SK-N-MC (cell line): ENCODE results near the gene ZNFX1.

Experiments
- DNase-seq: peaks from one replicate; pipeline ENCODE4 v3.0.0-alpha.2; 2011; ENCODE audit warnings: low read depth, low spot score
- H3K27ac ChIP-seq: fragments of 200-600 bp; sonication (generic); 2 replicates; pipeline ENCODE4 v1.5.1; 2016; ENCODE audit warnings: mixed run types
- H3K36me3 ChIP-seq: fragments of 200-600 bp; sonication (generic); 2 replicates; pipeline ENCODE4 v1.6.1; 2017; ENCODE audit warnings: antibody characterized with exemption, low read length, mixed read lengths; ENCODE audit not compliant: insufficient read depth
- H3K4me3 ChIP-seq: fragments of 200-600 bp; sonication (generic); 2 replicates; pipeline ENCODE4 v1.5.1; 2016
- H3K9ac ChIP-seq: fragments of 200-600 bp; sonication (generic); 2 replicates; pipeline ENCODE4 v1.8.0; 2017; ENCODE audit warnings: mixed run types, mixed read lengths; ENCODE audit not compliant: insufficient read length
- H3K9me3 ChIP-seq: fragments of 200-600 bp; sonication (generic); 2 replicates; pipeline ENCODE4 v1.6.1; 2017; ENCODE audit warnings: low read depth, mild to moderate bottlenecking, antibody characterized with exemption, low read length, moderate library complexity, mixed read lengths
- EZH2 ChIP-seq: fragments of 200-600 bp; sonication (generic); IDR thresholded peaks from one replicate; pipeline ENCODE4 v1.6.1; 2017; ENCODE audit warnings: antibody characterized with exemption
- FOXP2 ChIP-seq: optimal IDR thresholded peaks from 2 replicates; pipeline ENCODE3; 2011; ENCODE audit warnings: mild to moderate bottlenecking, moderate library complexity; ENCODE audit not compliant: insufficient read depth; ENCODE audit errors: extremely low read length, control extremely low read depth
- POLR2AphosphoS5 ChIP-seq: IDR thresholded peaks from 2 replicates; pipeline ENCODE4 v1.6.1; 2012; ENCODE audit warnings: mild to moderate bottlenecking, low read depth, low read length, borderline replicate concordance

ZNFX1 gene

DNA sequence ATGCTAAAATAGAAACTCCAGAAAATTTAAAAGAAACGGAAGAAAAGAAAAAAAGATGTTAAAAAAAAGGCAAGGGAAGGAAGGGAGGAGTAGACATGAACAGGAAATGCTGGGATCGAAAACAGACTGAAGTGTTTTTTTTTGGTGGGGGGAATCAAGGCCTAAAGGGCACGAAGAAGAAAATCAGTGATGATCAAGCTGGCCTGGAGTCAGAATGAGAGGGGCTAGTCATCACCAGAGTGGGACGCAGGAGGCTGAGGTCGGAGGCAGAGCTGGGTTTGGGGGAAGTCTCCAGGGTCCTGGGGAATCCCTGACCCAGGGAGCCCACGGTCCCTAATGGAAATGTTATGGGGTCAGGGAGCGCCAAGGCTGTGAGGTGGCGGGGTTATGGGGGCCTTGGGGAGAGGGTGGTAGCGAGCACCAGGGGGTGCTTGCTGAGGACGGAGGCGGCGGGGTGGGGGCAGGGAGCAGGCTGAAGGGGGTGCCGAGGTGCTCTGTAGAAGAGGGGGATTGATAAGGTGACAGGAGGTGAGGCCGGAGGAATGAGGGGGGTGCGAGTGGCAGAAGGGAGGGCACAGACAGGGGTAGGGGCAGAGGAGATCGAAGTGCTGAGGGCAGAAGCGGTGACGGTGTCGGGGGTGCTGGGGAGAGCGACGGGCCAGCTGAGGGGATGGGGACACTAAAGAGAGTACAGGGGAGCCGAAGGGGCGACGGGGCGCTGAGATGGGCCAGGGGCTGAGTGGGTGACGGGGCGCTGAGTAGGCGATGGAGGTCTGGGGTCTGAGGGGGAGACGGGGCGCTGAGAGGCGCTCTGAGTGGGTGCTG, 684 bp downstream of the ZNFX1 start:
- peak overlapping the region; percentile 94 for H3K27ac ChIP-seq
- H3K9ac ChIP-seq: peak overlapping the region; percentile 100
- no peaks in the 10 kb centered on the region for H3K9me3 ChIP-seq
- H3K4me3 ChIP-seq: peak overlapping the region; percentile 100
- no peak for DNase-seq
- no peak for TF ChIP-seq EZH2
- TF ChIP-seq POLR2AphosphoS5: no peak
- peaks cover 72% of the 10 kb centered on the region for H3K36me3 ChIP-seq

GRCh38 chr20:49276161-49276960, 1.5 kb downstream of the ZNFX1 start:
- Histone ChIP-seq H3K27ac (peak overlapping the region; percentile 57), H3K9ac (peak overlapping the region; percentile 17), H3K36me3 (peaks cover 70% of the 10 kb centered on the region), H3K4me3 (peak overlapping the region; percentile 100), H3K9me3 (no peaks in the 10 kb centered on the region)
- TF ChIP-seq FOXP2: no peak
- TF ChIP-seq POLR2AphosphoS5: no peak
- TF ChIP-seq EZH2: no peak
- DNase-seq: no peak

DNA sequence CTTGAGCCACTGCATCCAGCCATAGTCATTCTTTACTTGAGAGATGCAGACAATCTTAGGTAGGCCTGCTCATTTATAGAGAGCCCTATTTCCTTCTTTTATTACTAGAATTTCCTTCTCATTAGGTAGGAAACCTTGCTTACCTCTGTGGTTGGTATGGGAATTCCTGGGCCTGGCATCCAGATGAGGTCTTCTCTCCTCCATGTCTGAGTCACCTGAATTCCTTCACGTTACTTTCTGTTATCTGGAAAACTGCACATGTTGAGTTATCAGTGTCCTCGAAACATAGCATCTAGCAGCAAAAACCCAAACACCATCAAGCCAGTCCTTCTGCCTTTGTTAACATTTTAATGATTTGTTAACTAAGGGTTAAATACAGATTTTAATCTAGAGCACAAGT, 2.2 kb downstream of the ZNFX1 start:
- no peak for DNase-seq
- no peak overlapping the region for H3K4me3 ChIP-seq
- H3K9me3 ChIP-seq: no peaks in the 10 kb centered on the region
- 0 out of 2 replicates have a peak overlapping the region, but pooled peaks have one; percentile 16 for H3K27ac ChIP-seq
- TF ChIP-seq POLR2AphosphoS5: no peak
- no peak overlapping the region for H3K9ac ChIP-seq
- H3K36me3 ChIP-seq: peaks cover 70% of the 10 kb centered on the region

DNA sequence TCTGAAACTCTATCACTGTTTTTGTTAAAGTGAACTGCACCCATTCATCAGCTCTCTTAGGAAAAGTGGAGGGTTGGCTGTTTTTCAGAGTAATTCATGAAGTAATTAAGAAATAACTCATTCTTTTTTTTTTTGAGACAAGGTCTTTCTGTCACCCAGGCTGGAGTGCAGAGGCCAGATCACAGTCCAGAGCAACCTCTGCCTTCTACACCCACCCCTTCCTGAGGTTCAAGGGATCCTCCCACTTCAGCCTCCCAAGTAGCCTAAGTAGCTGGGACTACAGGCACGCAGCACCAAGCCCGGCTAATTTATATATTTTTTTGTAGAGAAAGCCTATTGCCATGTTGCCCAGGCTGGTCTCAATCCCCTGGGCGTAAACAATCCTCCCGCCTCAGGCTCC, 2.6 kb downstream of the ZNFX1 start:
- Histone ChIP-seq H3K27ac (no peak overlapping the region), H3K4me3 (no peak overlapping the region), H3K36me3 (peaks cover 70% of the 10 kb centered on the region), H3K9ac (no peak overlapping the region), H3K9me3 (no peaks in the 10 kb centered on the region)
- no peak for TF ChIP-seq POLR2AphosphoS5
- TF ChIP-seq FOXP2: no peak
- no peak for TF ChIP-seq EZH2
- DNase-seq: no peak

- Histone ChIP-seq H3K9ac (no peak overlapping the region), H3K4me3 (no peak overlapping the region), H3K36me3 (peaks cover 70% of the 10 kb centered on the region), H3K9me3 (no peaks in the 10 kb centered on the region), H3K27ac (no peak overlapping the region)
- TF ChIP-seq EZH2: no peak
- no peak for TF ChIP-seq POLR2AphosphoS5
- TF ChIP-seq FOXP2: no peak
- no peak for DNase-seq
Measured at GRCh38 chr20:49273696-49274277, 4.1 kb downstream of the ZNFX1 start.

- Histone ChIP-seq H3K36me3 (peaks cover 74% of the 10 kb centered on the region), H3K9ac (no peak overlapping the region), H3K4me3 (no peak overlapping the region), H3K27ac (no peak overlapping the region), H3K9me3 (no peaks in the 10 kb centered on the region)
- no peak for TF ChIP-seq POLR2AphosphoS5
- TF ChIP-seq FOXP2: no peak
- TF ChIP-seq EZH2: no peak
- no peak for DNase-seq
Measured at GRCh38 chr20:49272654-49273053, 5.2 kb downstream of the ZNFX1 start.

DNA sequence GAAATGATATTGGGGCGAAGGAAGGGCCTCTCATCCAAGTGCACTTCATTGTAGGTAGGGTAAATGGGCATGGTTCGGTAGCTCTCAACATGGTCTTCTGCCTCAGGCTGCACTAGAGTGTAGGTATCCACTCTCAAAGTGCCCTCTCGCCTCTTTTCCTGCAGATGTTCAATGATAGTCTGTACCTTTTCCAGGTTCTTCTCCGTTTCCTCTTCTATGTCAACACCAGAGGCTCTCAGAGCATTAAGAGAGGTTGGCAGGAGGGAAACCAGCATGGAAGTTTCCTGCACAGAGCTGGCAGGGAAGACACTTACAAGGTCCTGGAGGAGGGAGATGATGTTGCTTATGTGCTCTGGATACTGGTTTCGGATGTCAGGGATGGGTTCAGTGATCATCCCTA, 7.1 kb downstream of the ZNFX1 start:
- Histone ChIP-seq H3K9me3 (no peaks in the 10 kb centered on the region), H3K9ac (no peak overlapping the region), H3K4me3 (no peak overlapping the region), H3K36me3 (peaks cover 69% of the 10 kb centered on the region), H3K27ac (no peak overlapping the region)
- no peak for TF ChIP-seq POLR2AphosphoS5
- no peak for TF ChIP-seq EZH2
- TF ChIP-seq FOXP2: no peak
- no peak for DNase-seq

DNA sequence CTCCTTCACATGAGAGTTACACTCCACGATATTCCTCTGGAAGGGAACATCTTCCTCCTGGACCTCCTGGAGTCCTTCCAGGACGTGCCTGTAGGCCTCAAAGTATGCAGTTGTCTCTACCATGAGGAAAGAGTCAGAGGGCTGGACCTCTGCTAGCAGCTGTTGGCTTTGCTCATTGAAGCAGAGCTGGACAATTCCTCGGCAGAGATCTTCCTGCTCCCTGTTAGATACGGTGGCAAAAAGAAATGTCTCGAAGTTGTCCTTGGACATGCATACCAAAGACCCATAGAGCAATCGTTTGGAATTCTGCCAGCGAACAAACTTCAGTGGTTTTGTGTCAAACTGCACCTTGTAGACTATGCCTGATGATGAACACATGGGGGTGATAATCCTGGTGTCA, 7.7 kb downstream of the ZNFX1 start:
- DNase-seq: no peak
- TF ChIP-seq POLR2AphosphoS5 (no peak), EZH2 (no peak), FOXP2 (no peak)
- Histone ChIP-seq H3K4me3 (no peak overlapping the region), H3K36me3 (peaks cover 69% of the 10 kb centered on the region), H3K27ac (no peak overlapping the region), H3K9me3 (no peaks in the 10 kb centered on the region), H3K9ac (no peak overlapping the region)
